DND-41 (cell line): Measurements from ENCODE around the gene PROZ.

Experiments used
- ATAC-seq: fragments of 200-7000 bp; cut with Tn5 transposase; 3 replicates; pipeline ENCODE4 v1.9.1; 2021; ENCODE audit warnings: low read depth; ENCODE audit not compliant: insufficient read depth
- DNase-seq: peaks from one replicate; pipeline ENCODE4 v3.0.0-alpha.2; 2020
- H2AFZ ChIP-seq: 2 replicates; pipeline ENCODE4 v1.6.0; 2012; ENCODE audit warnings: low read depth, low read length
- H3K27ac ChIP-seq: 2 replicates; pipeline ENCODE4 v1.5.1; 2012; ENCODE audit warnings: low read length, inconsistent platforms
- H3K27me3 ChIP-seq: fragments of 200-600 bp; sonication (generic); 2 replicates; pipeline ENCODE4 v1.6.0; 2012; ENCODE audit warnings: low read length, mild to moderate bottlenecking, inconsistent platforms; ENCODE audit not compliant: insufficient read depth, poor library complexity
- H3K36me3 ChIP-seq: 2 replicates; pipeline ENCODE4 v1.5.1; 2012; ENCODE audit warnings: low read length, inconsistent platforms; ENCODE audit not compliant: insufficient read depth
- H3K4me1 ChIP-seq: 2 replicates; pipeline ENCODE4 v1.5.1; 2012; ENCODE audit warnings: mild to moderate bottlenecking, low read length; ENCODE audit not compliant: insufficient read depth
- H3K4me2 ChIP-seq: 2 replicates; pipeline ENCODE4 v1.6.0; 2012; ENCODE audit warnings: mild to moderate bottlenecking, moderate library complexity, low read length, inconsistent platforms; ENCODE audit not compliant: insufficient read depth
- H3K4me3 ChIP-seq, 2 experiments: fragments of 200-600 bp in 1 of 2; shearing (Covaris generic) in 1 of 2; 2 replicates each; pipeline ENCODE4 v1.5.1; 2012 to 2016; ENCODE audit warnings: inconsistent platforms in 2 of 2, low read length in 2 of 2, mild to moderate bottlenecking in 2 of 2, low read depth in 1 of 2, moderate library complexity in 1 of 2
- H3K79me2 ChIP-seq: 2 replicates; pipeline ENCODE4 v1.6.0; 2012; ENCODE audit warnings: low read length, inconsistent platforms; ENCODE audit not compliant: insufficient read depth
- H3K9ac ChIP-seq: 2 replicates; pipeline ENCODE4 v1.6.0; 2012; ENCODE audit warnings: low read depth, mild to moderate bottlenecking, inconsistent platforms, low read length, moderate library complexity
- H3K9me3 ChIP-seq: 2 replicates; pipeline ENCODE4 v1.5.1; 2012; ENCODE audit warnings: low read length, moderate library complexity, mild to moderate bottlenecking, inconsistent platforms; ENCODE audit not compliant: insufficient read depth, severe bottlenecking
- H4K20me1 ChIP-seq: 2 replicates; pipeline ENCODE4 v1.6.0; 2012; ENCODE audit warnings: low read length; ENCODE audit not compliant: insufficient read depth
- CTCF ChIP-seq: IDR thresholded peaks from 2 replicates; pipeline ENCODE4 v1.5.1; 2012; ENCODE audit warnings: borderline replicate concordance, low read length, moderate library complexity, mild to moderate bottlenecking; ENCODE audit not compliant: poor library complexity, severe bottlenecking; ENCODE audit errors: extremely low read depth
- EZH2 ChIP-seq: IDR thresholded peaks from 3 replicates; pipeline ENCODE4 v1.6.1; 2012; ENCODE audit warnings: borderline replicate concordance, low read depth, mild to moderate bottlenecking, moderate library complexity, low read length, inconsistent platforms; ENCODE audit not compliant: severe bottlenecking

Gene PROZ

GRCh38 chr13:113220877-113221276, 62.4 kb downstream of the PROZ start:
- H2AFZ ChIP-seq: no peak overlapping the region
- peaks cover 71% of the 10 kb centered on the region for H3K36me3 ChIP-seq
- no peak overlapping the region for H3K4me3 ChIP-seq
- peaks cover 65% of the 10 kb centered on the region for H4K20me1 ChIP-seq
- H3K9me3 ChIP-seq: no peaks in the 10 kb centered on the region
- H3K79me2 ChIP-seq: peaks cover 92% of the 10 kb centered on the region
- DNase-seq (no peak), ATAC-seq (peak; percentile 55; the same call in 2 of the 3 replicates)
- peak; percentile 33 for TF ChIP-seq CTCF
- no peak for TF ChIP-seq EZH2
- no peak overlapping the region for H3K27ac ChIP-seq
- no peaks in the 10 kb centered on the region for H3K4me1 ChIP-seq
- no peaks in the 10 kb centered on the region for H3K27me3 ChIP-seq
- no peak overlapping the region for H3K4me2 ChIP-seq
- no peak overlapping the region for H3K9ac ChIP-seq
